CD14-positive monocyte (primary cell): ENCODE data around the gene BDH2. TPM values are rescaled to one million over a fixed set of nuclear protein-coding genes. Genes with fewer than 3 reads are reported as not detected.
A peak's percentile ranks its signal among the peaks of the same experiment; 100 is the strongest.

ENCODE experiments used
- DNase-seq, 3 donors: peaks; one replicate each; pipeline ENCODE4 v3.0.0-alpha.2; 2011 to 2022
- H2AFZ ChIP-seq: 2 replicates; pipeline ENCODE4 v1.6.0; 2012; ENCODE audit warnings: mild to moderate bottlenecking, low read depth, low read length, inconsistent platforms; ENCODE audit not compliant: insufficient read depth, poor library complexity, severe bottlenecking
- H3K27ac ChIP-seq, 2 donors: 1 replicate in 1 of 2; 2 replicates in 1 of 2; pipeline ENCODE4 v1.5.1; 2012 to 2013; ENCODE audit warnings: low read length in 2 of 2, control low read depth in 1 of 2, inconsistent platforms in 1 of 2, low read depth in 1 of 2, mild to moderate bottlenecking in 1 of 2
- H3K27me3 ChIP-seq, 2 donors: one replicate each; pipeline versions ENCODE4 v1.6.0 to v1.6.1; 2011 to 2013; ENCODE audit warnings: low read length in 2 of 2; ENCODE audit not compliant: control insufficient read depth in 2 of 2, insufficient read depth in 2 of 2
- H3K36me3 ChIP-seq, 2 donors: replicated peaks in 1 of 2; 1 replicate in 1 of 2; 2 replicates in 1 of 2; pipeline versions ENCODE4 v1.5.1 to v1.6.1; 2012 to 2013; ENCODE audit warnings: low read length in 2 of 2, control low read depth in 1 of 2, inconsistent platforms in 1 of 2, mild to moderate bottlenecking in 1 of 2; ENCODE audit not compliant: insufficient read depth in 2 of 2, control insufficient read depth in 1 of 2
- H3K4me1 ChIP-seq, 2 donors: 1 replicate in 1 of 2; 2 replicates in 1 of 2; pipeline versions ENCODE4 v1.5.1 to v1.6.1; 2012 to 2013; ENCODE audit warnings: low read length in 2 of 2, control low read depth in 1 of 2, inconsistent platforms in 1 of 2, mild to moderate bottlenecking in 1 of 2, moderate library complexity in 1 of 2; ENCODE audit not compliant: insufficient read depth in 2 of 2, control insufficient read depth in 1 of 2
- H3K4me2 ChIP-seq: replicated peaks from 2 replicates; pipeline ENCODE3; 2012; ENCODE audit warnings: low read length, moderate library complexity, mild to moderate bottlenecking; ENCODE audit not compliant: poor library complexity, severe bottlenecking; ENCODE audit errors: extremely low read depth
- H3K4me3 ChIP-seq, 3 experiments: fragments of 200-600 bp in 1 of 3; sonication (generic) in 1 of 3; replicated peaks in 1 of 3; 1 replicate in 2 of 3; 2 replicates in 1 of 3; pipeline ENCODE4 v1.5.1; 2011 to 2013; ENCODE audit warnings: low read length in 3 of 3, mild to moderate bottlenecking in 3 of 3, control low read depth in 2 of 3, low read depth in 2 of 3, inconsistent platforms in 1 of 3, moderate library complexity in 1 of 3
- H3K79me2 ChIP-seq: 2 replicates; pipeline ENCODE4 v1.6.0; 2012; ENCODE audit warnings: mild to moderate bottlenecking, control low read depth, inconsistent platforms, low read length, moderate library complexity; ENCODE audit not compliant: insufficient read depth
- H3K9ac ChIP-seq: 2 replicates; pipeline ENCODE4 v1.6.0; 2017; ENCODE audit warnings: low read length, mild to moderate bottlenecking; ENCODE audit not compliant: insufficient read depth, poor library complexity, severe bottlenecking
- H3K9me3 ChIP-seq, 2 donors: replicated peaks in 1 of 2; 1 replicate in 1 of 2; 2 replicates in 1 of 2; pipeline versions ENCODE4 v1.5.1 to v1.6.1; 2012 to 2013; ENCODE audit warnings: low read length in 2 of 2, control low read depth in 1 of 2; ENCODE audit not compliant: control insufficient read depth in 1 of 2, insufficient read depth in 1 of 2
- H4K20me1 ChIP-seq: 2 replicates; pipeline ENCODE4 v1.6.0; 2012; ENCODE audit warnings: mild to moderate bottlenecking, low read length, control low read depth, moderate library complexity; ENCODE audit not compliant: insufficient read depth
- H3K27ac Mint-ChIP-seq, 7 donors: one replicate each; pipeline ENCODE4 v1.8.0; 2020; ENCODE audit warnings: mild to moderate bottlenecking in 7 of 7, mixed read lengths in 7 of 7, moderate library complexity in 6 of 7, inconsistent platforms in 2 of 7
- H3K27me3 Mint-ChIP-seq, 3 donors: one replicate each; pipeline ENCODE4 v1.8.0; 2021 to 2022; ENCODE audit warnings: low read depth in 3 of 3, mild to moderate bottlenecking in 3 of 3, mixed read lengths in 3 of 3, moderate library complexity in 3 of 3, inconsistent platforms in 1 of 3
- H3K36me3 Mint-ChIP-seq, 2 donors: one replicate each; pipeline ENCODE4 v1.8.0; 2020; ENCODE audit warnings: mixed read lengths in 2 of 2, inconsistent platforms in 1 of 2, mild to moderate bottlenecking in 1 of 2
- H3K4me1 Mint-ChIP-seq: one replicate; pipeline ENCODE4 v1.8.0; 2020; ENCODE audit warnings: mild to moderate bottlenecking, mixed read lengths
- H3K4me3 Mint-ChIP-seq, 2 donors: one replicate each; pipeline ENCODE4 v1.8.0; 2020; ENCODE audit warnings: mild to moderate bottlenecking in 2 of 2, mixed read lengths in 2 of 2, moderate library complexity in 1 of 2
- H3K9me3 Mint-ChIP-seq, 7 donors: one replicate each; pipeline ENCODE4 v1.8.0; 2020 to 2022; ENCODE audit warnings: mixed read lengths in 7 of 7, mild to moderate bottlenecking in 6 of 7, moderate library complexity in 6 of 7, inconsistent platforms in 2 of 7
- WGBS: methylation state at CpG from one replicate; pipeline ENCODE4 v1.1.5; 2013; ENCODE audit warnings: missing lambda C conversion rate; ENCODE audit not compliant: insufficient coverage; 5-methylcytosine and 5-hydroxymethylcytosine counted together
- intact Hi-C, 2 donors: fragments of 100-400 bp; cut with micrococcal nuclease; formaldehyde crosslinking; loops; one replicate each; pipeline versions ENCODE4 v1.15.0 to v1.15.1; 2023
- polyA plus RNA-seq, 3 donors: library from polyadenylated mRNA; depleted of rRNA in 1 of 3; unstranded in 2 of 3; stranded (reverse) in 1 of 3; fragments of 300-500 nt in 2 of 3; fragments of >200 nt in 1 of 3; fragmentation: Illumina TruSeq in 2 of 3; gene quantifications; 1 replicate in 2 of 3; 2 replicates in 1 of 3; pipeline ENCODE4 v1.2.3, GENCODE V29; 2012 to 2021
- TF ChIP-seq, protein P1 (sequence below): fragments of 200-600 bp; IDR thresholded peaks from one replicate; pipeline ENCODE4 v1.8.0; 2022; ENCODE audit warnings: antibody characterized with exemption, mild to moderate bottlenecking

BDH2 gene
- polyA plus RNA-seq, 3 donors = 6.2 to 8.5 (median 6.8) TPM

DNA sequence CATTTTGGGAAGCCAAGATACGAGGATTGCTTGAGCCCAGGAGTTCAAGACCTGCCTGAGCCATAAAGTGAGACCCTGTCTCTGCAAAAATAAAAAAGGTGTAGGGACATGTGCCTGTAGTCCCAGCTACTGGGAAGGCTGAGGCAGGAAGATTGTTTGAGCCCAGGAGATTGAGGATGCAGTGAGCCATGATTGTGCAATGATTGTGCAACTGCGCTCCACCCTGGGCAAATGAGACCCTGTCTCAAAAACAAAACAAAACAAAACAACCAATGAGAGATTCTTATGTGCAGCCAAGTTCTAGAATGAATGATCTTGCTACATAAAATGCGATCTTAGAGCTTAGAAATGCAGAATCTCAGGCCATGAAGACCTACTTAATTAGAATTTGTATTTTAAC lies 45.6 kb downstream of the BDH2 start:
- no peak overlapping the region for H3K4me3 ChIP-seq
- DNase-seq = peak in 2 of 3 donors; percentile 15 to 30
- H3K9me3 ChIP-seq = no peaks in the 10 kb centered on the region
- Mint-ChIP-seq H3K36me3 (no peaks in the 10 kb centered on the region), H3K4me1 (peaks cover 5% of the 10 kb centered on the region), H3K9me3 (peaks cover 0 to 5% (median 0%) of the 10 kb centered on the region in 7 donors), H3K27me3 (no peaks in the 10 kb centered on the region), H3K27ac (no peak overlapping the region), H3K4me3 (no peak overlapping the region)
- H3K36me3 ChIP-seq = no peaks in the 10 kb centered on the region
- no peak overlapping the region for H2AFZ ChIP-seq
- no peak overlapping the region for H3K4me2 ChIP-seq
- no peak overlapping the region for H3K9ac ChIP-seq
- no peaks in the 10 kb centered on the region for H3K79me2 ChIP-seq
- WGBS = 80% methylated on average over 1 of the region's 3 CpGs
- peaks cover 4 to 8% of the 10 kb centered on the region in 2 donors for H3K4me1 ChIP-seq
- no peak overlapping the region for H3K27ac ChIP-seq
- intact Hi-C loops = loop anchor here in 1 of 2 donors (5.0 kb wide), 1 partner anchor 33 kb away; no protein-coding TSS in a partner anchor
- no peaks in the 10 kb centered on the region for H4K20me1 ChIP-seq
- TF ChIP-seq, protein P1, sequence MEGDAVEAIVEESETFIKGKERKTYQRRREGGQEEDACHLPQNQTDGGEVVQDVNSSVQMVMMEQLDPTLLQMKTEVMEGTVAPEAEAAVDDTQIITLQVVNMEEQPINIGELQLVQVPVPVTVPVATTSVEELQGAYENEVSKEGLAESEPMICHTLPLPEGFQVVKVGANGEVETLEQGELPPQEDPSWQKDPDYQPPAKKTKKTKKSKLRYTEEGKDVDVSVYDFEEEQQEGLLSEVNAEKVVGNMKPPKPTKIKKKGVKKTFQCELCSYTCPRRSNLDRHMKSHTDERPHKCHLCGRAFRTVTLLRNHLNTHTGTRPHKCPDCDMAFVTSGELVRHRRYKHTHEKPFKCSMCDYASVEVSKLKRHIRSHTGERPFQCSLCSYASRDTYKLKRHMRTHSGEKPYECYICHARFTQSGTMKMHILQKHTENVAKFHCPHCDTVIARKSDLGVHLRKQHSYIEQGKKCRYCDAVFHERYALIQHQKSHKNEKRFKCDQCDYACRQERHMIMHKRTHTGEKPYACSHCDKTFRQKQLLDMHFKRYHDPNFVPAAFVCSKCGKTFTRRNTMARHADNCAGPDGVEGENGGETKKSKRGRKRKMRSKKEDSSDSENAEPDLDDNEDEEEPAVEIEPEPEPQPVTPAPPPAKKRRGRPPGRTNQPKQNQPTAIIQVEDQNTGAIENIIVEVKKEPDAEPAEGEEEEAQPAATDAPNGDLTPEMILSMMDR = no peak
- no peaks in the 10 kb centered on the region for H3K27me3 ChIP-seq

DNA sequence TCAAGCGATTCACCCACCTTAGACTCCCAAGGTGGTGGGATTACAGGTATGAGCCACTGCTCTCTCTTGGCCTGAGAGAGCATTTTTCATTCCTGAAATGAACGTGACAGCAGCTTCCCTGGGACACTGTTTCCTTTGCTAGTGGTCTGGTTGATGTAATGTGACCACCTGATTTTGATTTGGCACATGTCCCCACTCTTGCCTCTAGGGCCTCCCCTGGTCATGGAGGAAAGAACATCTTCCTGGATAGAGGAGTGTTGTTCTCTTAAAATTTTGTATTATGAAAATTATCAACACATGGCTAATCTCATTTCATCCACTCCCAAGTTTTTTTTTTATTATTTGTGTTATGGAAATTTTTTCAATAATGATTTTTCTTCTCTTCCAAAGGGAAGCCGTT lies 46.9 kb downstream of the BDH2 start:
- H3K4me1 Mint-ChIP-seq = peaks cover 5% of the 10 kb centered on the region
- Histone ChIP-seq H3K4me1 (peaks cover 4 to 8% of the 10 kb centered on the region in 2 donors), H3K4me3 (no peak overlapping the region), H3K79me2 (no peaks in the 10 kb centered on the region), H3K9me3 (no peaks in the 10 kb centered on the region), H2AFZ (no peak overlapping the region), H3K36me3 (no peaks in the 10 kb centered on the region), H3K27ac (no peak overlapping the region), H3K9ac (no peak overlapping the region), H3K27me3 (no peaks in the 10 kb centered on the region), H3K4me2 (no peak overlapping the region), H4K20me1 (no peaks in the 10 kb centered on the region)
- H3K4me3 Mint-ChIP-seq = no peak overlapping the region
- TF ChIP-seq, protein P1 = no peak
- H3K27me3 Mint-ChIP-seq = no peaks in the 10 kb centered on the region
- H3K9me3 Mint-ChIP-seq = peaks cover 0 to 5% (median 0%) of the 10 kb centered on the region in 7 donors
- intact Hi-C loops = loop anchor here in 1 of 2 donors (5.0 kb wide), 1 partner anchor 35 kb away; no protein-coding TSS in a partner anchor
- 50% methylated on average over 1 of the region's 3 CpGs for WGBS
- H3K36me3 Mint-ChIP-seq = no peaks in the 10 kb centered on the region
- H3K27ac Mint-ChIP-seq = no peak overlapping the region
- no peak for DNase-seq
